ENCODE data around the gene PRRC2B.

PRRC2B gene

DNA sequence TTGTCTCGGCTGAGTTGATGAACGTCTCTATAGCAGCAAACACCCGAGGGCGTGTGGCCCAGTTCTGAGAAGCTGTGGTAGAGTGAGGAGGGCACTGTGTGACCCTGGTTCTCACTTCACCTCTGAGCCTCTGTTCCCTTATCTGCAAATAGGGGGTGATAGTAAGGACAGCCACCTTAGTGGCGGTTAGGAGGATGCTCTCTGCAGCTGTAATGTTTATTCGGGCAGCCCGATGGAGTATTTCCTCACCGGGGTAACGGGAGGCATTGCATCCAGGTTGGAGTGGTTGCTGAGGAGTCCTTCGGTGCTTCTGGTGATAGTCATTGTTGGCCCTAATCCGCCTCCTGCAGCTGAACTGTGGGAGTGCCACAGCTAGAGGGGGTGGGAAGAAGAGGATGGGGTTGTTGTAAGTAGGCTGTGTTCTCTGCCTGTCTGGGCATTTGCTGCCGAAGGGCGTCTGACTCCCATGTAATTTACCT, 13.9 kb downstream of the PRRC2B start:
- DNase-seq (ENCODE audit: low spot score) = no peak
- TF ChIP-seq CTCF (IDR thresholded peaks at IDR 0.05; ENCODE audit: extremely low read depth, insufficient read depth, missing control alignments) = no peak
- in situ Hi-C loops (cut with MboI; ENCODE audit: low pct_unique_long_range_greater_than_20kb, low sequenced_read_pairs, unreplicated experiment) = no loop called here

DNA sequence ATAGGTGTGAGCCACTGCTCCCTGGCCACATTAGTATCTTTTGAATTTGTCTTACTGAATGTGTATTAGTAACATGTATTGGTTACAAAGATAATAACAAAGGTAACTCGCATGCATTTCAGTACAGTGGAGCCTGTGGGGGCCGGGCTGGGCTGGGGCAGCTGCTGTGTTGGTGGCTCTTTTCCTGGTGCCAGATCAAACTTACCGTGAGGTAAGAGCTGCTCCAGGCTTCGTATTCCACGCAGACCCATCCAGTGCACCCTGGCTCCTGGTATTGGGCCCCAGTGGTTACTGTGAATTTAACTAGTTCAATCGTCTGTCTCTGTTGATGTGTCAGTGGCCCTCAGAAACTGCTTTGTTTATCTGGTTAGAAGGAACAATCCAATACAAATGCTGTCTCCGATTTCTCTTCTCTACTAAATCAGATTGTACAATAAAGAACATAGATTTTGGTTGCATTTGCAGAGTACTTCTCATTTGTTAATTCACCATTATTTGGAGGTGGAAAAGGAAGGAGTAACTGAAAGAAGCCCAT, 15.6 kb downstream of the PRRC2B start:
- TF ChIP-seq CTCF (IDR thresholded peaks at IDR 0.05; ENCODE audit: extremely low read depth, insufficient read depth, missing control alignments) = no peak
- DNase-seq (ENCODE audit: low spot score) = no peak
- in situ Hi-C loops (cut with MboI; ENCODE audit: low pct_unique_long_range_greater_than_20kb, low sequenced_read_pairs, unreplicated experiment) = no loop called here

GRCh38 chr9:131410044-131410491, 16.2 kb downstream of the PRRC2B start:
- in situ Hi-C loops (cut with MboI; ENCODE audit: low pct_unique_long_range_greater_than_20kb, low sequenced_read_pairs, unreplicated experiment) = no loop called here
- TF ChIP-seq CTCF (IDR thresholded peaks at IDR 0.05; ENCODE audit: extremely low read depth, insufficient read depth, missing control alignments) = no peak
- no peak for DNase-seq (ENCODE audit: low spot score)

DNA sequence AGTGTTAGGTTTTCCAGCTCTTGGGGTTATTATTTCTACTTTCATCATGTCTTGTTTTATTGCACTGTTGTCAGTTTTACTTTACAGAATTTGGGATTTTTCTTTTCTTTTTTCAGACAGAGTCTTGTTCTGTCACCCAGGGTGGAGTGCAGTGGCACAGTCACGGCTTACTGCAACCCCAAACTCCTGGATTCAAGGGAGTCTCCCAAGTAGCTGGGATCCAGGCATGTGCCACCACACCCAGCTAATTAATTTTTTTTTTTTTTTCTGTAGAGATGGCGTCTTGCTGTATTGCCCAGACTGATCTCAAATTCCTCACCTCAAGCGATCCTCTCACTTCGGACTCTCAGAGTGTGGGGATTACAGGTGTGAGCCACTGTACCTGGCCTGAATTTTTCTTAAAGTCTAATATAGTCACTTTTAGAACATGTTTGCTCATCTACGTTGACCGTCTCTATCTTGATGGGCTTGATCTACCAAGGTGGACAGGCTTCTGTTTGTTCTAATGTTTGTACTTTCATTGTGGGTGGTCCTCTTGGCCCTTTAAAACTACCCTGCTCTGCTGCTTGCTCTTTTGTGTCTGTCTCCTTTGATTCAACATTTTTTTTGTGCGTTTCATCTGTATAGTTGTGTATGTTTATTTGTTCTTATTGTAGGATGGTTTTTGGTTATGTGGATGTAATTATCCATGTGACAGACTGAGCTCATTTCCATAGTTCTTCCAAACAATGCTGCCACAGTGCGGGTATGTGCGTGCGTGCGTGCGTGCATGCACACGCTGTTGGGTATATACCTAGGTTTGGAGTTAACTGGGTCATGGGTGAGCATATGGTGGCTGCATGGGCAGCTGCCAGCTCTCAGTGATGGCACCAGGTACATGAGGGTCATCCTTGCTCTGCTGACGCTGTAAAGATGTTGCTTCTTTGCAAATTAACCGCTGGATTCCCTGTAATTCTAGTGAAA, 18.1 kb downstream of the PRRC2B start:
- DNase-seq (ENCODE audit: low spot score) = no peak
- in situ Hi-C loops (cut with MboI; ENCODE audit: low pct_unique_long_range_greater_than_20kb, low sequenced_read_pairs, unreplicated experiment) = no loop called here
- TF ChIP-seq CTCF (IDR thresholded peaks at IDR 0.05; ENCODE audit: extremely low read depth, insufficient read depth, missing control alignments) = no peak

- in situ Hi-C loops (cut with MboI; ENCODE audit: low pct_unique_long_range_greater_than_20kb, low sequenced_read_pairs, unreplicated experiment) = no loop called here
- DNase-seq (ENCODE audit: low spot score) = no peak
- TF ChIP-seq CTCF (IDR thresholded peaks at IDR 0.05; ENCODE audit: extremely low read depth, insufficient read depth, missing control alignments) = no peak
These were observed 22.6 kb downstream of the PRRC2B start for GRCh38 chr9:131416509-131416908.

GRCh38 chr9:131417264-131418142, 23.6 kb downstream of the PRRC2B start:
- in situ Hi-C loops (cut with MboI; ENCODE audit: low pct_unique_long_range_greater_than_20kb, low sequenced_read_pairs, unreplicated experiment) = no loop called here
- no peak for TF ChIP-seq CTCF (IDR thresholded peaks at IDR 0.05; ENCODE audit: extremely low read depth, insufficient read depth, missing control alignments)
- DNase-seq (ENCODE audit: low spot score) = peak; percentile 59
